DOHH2 (cell line): ENCODE results near the gene RGS9.

Source experiments
- H3F3A ChIP-seq: fragments of 200-600 bp; sonication (generic), shearing (Covaris generic); 2 replicates; pipeline ENCODE4 v1.6.0; 2016; ENCODE audit warnings: antibody characterized with exemption, mild to moderate bottlenecking; ENCODE audit not compliant: control insufficient read depth, insufficient read depth
- H3K27ac ChIP-seq: fragments of 200-600 bp; sonication (generic); 2 replicates; pipeline ENCODE4 v1.5.1; 2014; ENCODE audit warnings: low read depth, mild to moderate bottlenecking, low read length, moderate library complexity
- H3K27me3 ChIP-seq: fragments of 200-600 bp; sonication (generic); 2 replicates; pipeline ENCODE4 v1.6.1; 2014; ENCODE audit warnings: mild to moderate bottlenecking, low read length, mixed read lengths; ENCODE audit not compliant: control insufficient read depth
- H3K36me3 ChIP-seq: fragments of 200-600 bp; sonication (generic); 2 replicates; pipeline ENCODE4 v1.6.1; 2014; ENCODE audit warnings: mild to moderate bottlenecking, low read length, moderate library complexity, mixed read lengths; ENCODE audit not compliant: control insufficient read depth
- H3K4me1 ChIP-seq: fragments of 200-600 bp; sonication (generic); 2 replicates; pipeline ENCODE4 v1.6.1; 2014; ENCODE audit warnings: mild to moderate bottlenecking, low read length, mixed read lengths; ENCODE audit not compliant: control insufficient read depth
- H3K4me2 ChIP-seq: fragments of 200-600 bp; sonication (generic); 2 replicates; pipeline ENCODE4 v1.6.0; 2014; ENCODE audit warnings: mild to moderate bottlenecking, low read length, moderate library complexity
- H3K4me3 ChIP-seq: fragments of 200-600 bp; sonication (generic); 2 replicates; pipeline ENCODE4 v1.5.1; 2014; ENCODE audit warnings: mild to moderate bottlenecking, low read length, mixed read lengths
- H3K79me2 ChIP-seq: fragments of 200-600 bp; sonication (generic); 2 replicates; pipeline ENCODE4 v1.6.1; 2014; ENCODE audit warnings: mild to moderate bottlenecking, low read length, mixed read lengths; ENCODE audit not compliant: control insufficient read depth
- H3K9me2 ChIP-seq: fragments of 200-600 bp; sonication (generic); replicated peaks from 2 replicates; pipeline ENCODE4 v1.6.1; 2014; ENCODE audit warnings: mild to moderate bottlenecking, low read length, mixed read lengths; ENCODE audit not compliant: control insufficient read depth
- H3K9me3 ChIP-seq: fragments of 200-600 bp; sonication (generic); 2 replicates; pipeline ENCODE4 v1.6.1; 2014; ENCODE audit warnings: antibody characterized with exemption, low read length, mixed read lengths; ENCODE audit not compliant: control insufficient read depth, insufficient read depth
- H4K20me1 ChIP-seq: fragments of 200-600 bp; sonication (generic); 2 replicates; pipeline ENCODE4 v1.6.0; 2014; ENCODE audit warnings: low read depth, mild to moderate bottlenecking, antibody characterized with exemption, low read length, moderate library complexity; ENCODE audit not compliant: control insufficient read depth, insufficient read depth
- EZH2phosphoT487 ChIP-seq: fragments of 200-600 bp; sonication (generic); IDR thresholded peaks from 2 replicates; pipeline ENCODE4 v1.6.1; 2017; ENCODE audit warnings: borderline replicate concordance, mild to moderate bottlenecking, antibody characterized with exemption, low read length, moderate library complexity, mixed read lengths
- TF ChIP-seq, protein P1 (sequence below): fragments of 200-600 bp; sonication (generic); IDR thresholded peaks from one replicate; pipeline ENCODE4 v1.5.1; 2014; ENCODE audit warnings: antibody characterized with exemption, mild to moderate bottlenecking, low read depth, low read length; ENCODE audit not compliant: poor library complexity, severe bottlenecking

Gene RGS9

DNA sequence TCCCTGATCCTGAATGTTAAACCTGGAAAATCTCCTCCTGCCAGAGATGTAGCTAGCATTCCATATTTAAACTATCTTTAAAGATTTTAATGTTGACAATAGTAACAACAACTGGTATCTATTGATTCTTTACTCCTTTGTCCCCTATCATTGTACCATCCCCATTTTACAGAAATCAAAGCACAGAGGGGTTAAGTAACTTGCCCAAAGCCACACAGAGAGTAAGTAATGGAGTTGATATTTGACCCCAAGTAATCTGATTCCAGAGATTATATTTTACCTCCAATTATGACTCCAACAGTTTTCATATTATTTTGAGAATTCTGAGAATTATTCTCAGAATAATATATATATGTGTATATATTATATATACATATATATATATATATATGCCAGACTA lies 37.7 kb upstream of the RGS9 start:
- H3K9me2 ChIP-seq: no peaks in the 10 kb centered on the region
- H3K27ac ChIP-seq: peak overlapping the region; percentile 59; the same call in 1 of the 2 replicates
- no peaks in the 10 kb centered on the region for H3K9me3 ChIP-seq

DNA sequence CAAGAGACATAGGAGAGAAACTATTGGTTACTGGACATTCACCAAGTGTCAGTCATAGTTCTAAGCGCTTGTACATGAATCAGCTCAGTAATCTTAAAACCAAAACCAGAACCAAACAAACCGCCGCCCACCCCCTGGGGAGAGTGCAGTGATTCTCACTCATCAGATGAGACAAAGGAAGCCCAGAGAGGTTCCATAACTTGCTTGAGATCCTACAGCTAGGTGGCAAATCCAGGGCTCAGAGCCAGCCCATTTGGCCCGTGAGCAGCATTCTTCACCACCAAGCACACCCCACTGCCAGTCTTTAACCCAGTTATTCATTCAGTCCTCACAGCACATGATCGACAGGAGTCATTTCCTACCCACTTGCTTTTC lies 37.2 kb upstream of the RGS9 start:
- no peaks in the 10 kb centered on the region for H3K27me3 ChIP-seq
- peaks cover 53% of the 10 kb centered on the region for H3K4me1 ChIP-seq
- TF ChIP-seq, protein P1, sequence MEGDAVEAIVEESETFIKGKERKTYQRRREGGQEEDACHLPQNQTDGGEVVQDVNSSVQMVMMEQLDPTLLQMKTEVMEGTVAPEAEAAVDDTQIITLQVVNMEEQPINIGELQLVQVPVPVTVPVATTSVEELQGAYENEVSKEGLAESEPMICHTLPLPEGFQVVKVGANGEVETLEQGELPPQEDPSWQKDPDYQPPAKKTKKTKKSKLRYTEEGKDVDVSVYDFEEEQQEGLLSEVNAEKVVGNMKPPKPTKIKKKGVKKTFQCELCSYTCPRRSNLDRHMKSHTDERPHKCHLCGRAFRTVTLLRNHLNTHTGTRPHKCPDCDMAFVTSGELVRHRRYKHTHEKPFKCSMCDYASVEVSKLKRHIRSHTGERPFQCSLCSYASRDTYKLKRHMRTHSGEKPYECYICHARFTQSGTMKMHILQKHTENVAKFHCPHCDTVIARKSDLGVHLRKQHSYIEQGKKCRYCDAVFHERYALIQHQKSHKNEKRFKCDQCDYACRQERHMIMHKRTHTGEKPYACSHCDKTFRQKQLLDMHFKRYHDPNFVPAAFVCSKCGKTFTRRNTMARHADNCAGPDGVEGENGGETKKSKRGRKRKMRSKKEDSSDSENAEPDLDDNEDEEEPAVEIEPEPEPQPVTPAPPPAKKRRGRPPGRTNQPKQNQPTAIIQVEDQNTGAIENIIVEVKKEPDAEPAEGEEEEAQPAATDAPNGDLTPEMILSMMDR: no peak
- TF ChIP-seq EZH2phosphoT487: no peak
- H4K20me1 ChIP-seq: no peaks in the 10 kb centered on the region
- H3F3A ChIP-seq: peaks cover 11% of the 10 kb centered on the region; the same call in 1 of the 2 replicates
- H3K4me2 ChIP-seq: peak overlapping the region; percentile 89
- H3K36me3 ChIP-seq: peaks cover 23% of the 10 kb centered on the region
- no peaks in the 10 kb centered on the region for H3K9me3 ChIP-seq
- H3K4me3 ChIP-seq: peak overlapping the region; percentile 84
- no peaks in the 10 kb centered on the region for H3K9me2 ChIP-seq
- H3K79me2 ChIP-seq: peaks cover 40% of the 10 kb centered on the region
- H3K27ac ChIP-seq: peak overlapping the region; percentile 59

More for the DNA sequence above, 37.7 kb upstream of the RGS9 start:
- Histone ChIP-seq H3K4me1 (peaks cover 51% of the 10 kb centered on the region), H4K20me1 (no peaks in the 10 kb centered on the region), H3F3A (peaks cover 11% of the 10 kb centered on the region; the same call in 1 of the 2 replicates), H3K4me3 (no peak overlapping the region), H3K4me2 (peak overlapping the region; percentile 89), H3K27me3 (no peaks in the 10 kb centered on the region), H3K79me2 (peaks cover 36% of the 10 kb centered on the region), H3K36me3 (peaks cover 20% of the 10 kb centered on the region)
- TF ChIP-seq EZH2phosphoT487: no peak
- TF ChIP-seq, protein P1: no peak

DNA sequence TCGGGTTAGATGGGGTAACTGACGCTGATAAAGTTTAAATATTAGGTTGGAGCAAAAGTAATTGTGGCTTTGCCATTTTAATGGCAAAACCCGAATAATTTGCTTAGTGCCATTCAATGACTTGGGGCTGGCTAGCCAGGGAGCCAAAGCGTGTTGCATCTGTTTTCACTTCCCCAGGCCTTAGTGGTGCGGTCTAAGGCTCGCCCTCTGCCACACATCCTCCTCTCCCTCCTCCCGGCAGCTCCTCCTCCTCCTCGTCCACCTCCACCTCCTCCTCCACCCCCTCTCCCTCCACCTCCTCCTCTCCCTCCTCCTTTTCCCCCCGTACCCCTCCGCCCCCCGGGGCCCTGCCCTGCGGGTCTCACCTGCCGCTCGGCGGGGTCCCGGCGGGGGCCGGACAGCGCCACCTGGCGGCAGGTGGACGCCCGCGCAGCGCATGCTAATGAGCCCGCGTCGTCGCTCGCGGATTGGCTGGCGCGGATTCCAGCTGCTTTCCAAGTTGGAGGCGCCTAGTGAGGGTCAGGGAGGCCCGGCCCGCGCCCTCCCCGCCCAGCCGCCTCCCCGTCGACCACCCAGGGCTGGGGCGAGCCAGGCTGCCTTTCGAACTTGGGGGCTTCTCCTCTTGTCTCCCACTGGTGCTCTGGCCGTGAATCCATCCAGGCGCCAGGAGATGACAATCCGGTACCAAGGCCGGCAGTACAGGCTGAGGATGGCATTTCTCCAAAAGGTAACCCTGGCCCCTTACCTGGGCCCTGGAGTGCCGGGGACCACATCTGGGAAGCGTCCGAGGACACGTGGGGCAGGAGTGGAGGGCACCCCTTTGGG lies 36.6 kb upstream of the RGS9 start:
- H3K36me3 ChIP-seq: peaks cover 23% of the 10 kb centered on the region
- H3K9me3 ChIP-seq: no peaks in the 10 kb centered on the region
- peak overlapping the region; percentile 89 for H3K4me2 ChIP-seq
- peaks cover 41% of the 10 kb centered on the region for H3K79me2 ChIP-seq
- H3K4me1 ChIP-seq: peaks cover 53% of the 10 kb centered on the region
- H3K27ac ChIP-seq: peak overlapping the region; percentile 59
- peaks cover 11% of the 10 kb centered on the region; the same call in 1 of the 2 replicates for H3F3A ChIP-seq
- H4K20me1 ChIP-seq: no peaks in the 10 kb centered on the region
- peak overlapping the region; percentile 84 for H3K4me3 ChIP-seq
- no peaks in the 10 kb centered on the region for H3K9me2 ChIP-seq
- H3K27me3 ChIP-seq: no peaks in the 10 kb centered on the region
- no peak for TF ChIP-seq EZH2phosphoT487
- TF ChIP-seq, protein P1: peak; percentile 92
